Stimulated activated CD4-positive, alpha-beta T cell treated with anti-CD3 and anti-CD28 coated beads, TNF-alpha, amount 100 ng/mL, for 24 hours (primary cell): ENCODE data around the gene ACE.

ENCODE experiments used
- DNase-seq, 3 experiments: peaks; one replicate each; pipeline ENCODE4 v3.0.0-alpha.2; 2020; ENCODE audit warnings: low read depth in 3 of 3

Gene ACE

GRCh38 chr17:63491413-63491812 is 14.6 kb downstream of the ACE start:
- no peak for DNase-seq

GRCh38 chr17:63491977-63492618 is 15.2 kb downstream of the ACE start:
- DNase-seq = no peak

GRCh38 chr17:63492940-63493339 is 16.1 kb downstream of the ACE start:
- DNase-seq = no peak

- DNase-seq = no peak
Observed at GRCh38 chr17:63493411-63493810, 16.6 kb downstream of the ACE start.

GRCh38 chr17:63494300-63494928 is 17.6 kb downstream of the ACE start:
- no peak for DNase-seq

GRCh38 chr17:63495491-63495890 is 18.6 kb downstream of the ACE start:
- no peak for DNase-seq

- no peak for DNase-seq
Observed at GRCh38 chr17:63496177-63496576, 19.3 kb downstream of the ACE start.

- DNase-seq = no peak
Observed at GRCh38 chr17:63496663-63497400, 20.0 kb downstream of the ACE start.

GRCh38 chr17:63497708-63498483 is 21.0 kb downstream of the ACE start:
- DNase-seq = no peak

GRCh38 chr17:63498626-63499195 is 21.9 kb downstream of the ACE start:
- DNase-seq = no peak

- DNase-seq = no peak
Observed at GRCh38 chr17:63500543-63501390, 23.9 kb downstream of the ACE start.

GRCh38 chr17:63503341-63503705 is 26.5 kb downstream of the ACE start:
- DNase-seq = no peak

- no peak for DNase-seq
Observed at GRCh38 chr17:63504261-63504660, 27.4 kb downstream of the ACE start.

- no peak for DNase-seq
Observed at GRCh38 chr17:63505341-63505740, 28.5 kb downstream of the ACE start.

- DNase-seq = no peak
Observed at GRCh38 chr17:63506627-63507026, 29.8 kb downstream of the ACE start.

GRCh38 chr17:63511331-63511730 is 34.5 kb downstream of the ACE start:
- DNase-seq = no peak

GRCh38 chr17:63512388-63512787 is 35.5 kb downstream of the ACE start:
- DNase-seq = no peak

- DNase-seq = no peak
Observed at GRCh38 chr17:63512896-63513644, 36.2 kb downstream of the ACE start.

GRCh38 chr17:63514477-63514876 is 37.6 kb downstream of the ACE start:
- no peak for DNase-seq

- no peak for DNase-seq
Observed at GRCh38 chr17:63514974-63515373, 38.1 kb downstream of the ACE start.
